WERI-Rb-1 (cell line): Measurements from ENCODE around the gene DTWD1.
"Not testable (repeated sequence)": the region's sequence is repeated elsewhere in the genome, so short reads cannot be mapped to it uniquely, and the experiment has no call there.

Source experiments
- DNase-seq: peaks from one replicate; pipeline ENCODE4 v3.0.0-alpha.2; 2020
- H3K27ac ChIP-seq: fragments of 250-450 bp; sonication (Bioruptor Pico); 2 replicates; pipeline ENCODE4 v1.5.1; 2020; ENCODE audit warnings: mild to moderate bottlenecking, moderate library complexity
- H3K27me3 ChIP-seq: fragments of 250-450 bp; sonication (Bioruptor Pico); 2 replicates; pipeline ENCODE4 v1.5.1; 2021; ENCODE audit warnings: mild to moderate bottlenecking, low read depth, moderate library complexity; ENCODE audit not compliant: insufficient read depth, severe bottlenecking
- H3K36me3 ChIP-seq: fragments of 250-450 bp; sonication (Bioruptor Pico); 2 replicates; pipeline ENCODE4 v1.5.1; 2020; ENCODE audit warnings: mild to moderate bottlenecking, moderate library complexity
- H3K4me3 ChIP-seq: 2 replicates; pipeline ENCODE4 v1.5.1; 2011; ENCODE audit warnings: low read depth, mild to moderate bottlenecking, control low read depth, low read length
- H3K9me3 ChIP-seq: fragments of 250-450 bp; sonication (Bioruptor Pico); 2 replicates; pipeline ENCODE4 v1.5.1; 2021; ENCODE audit warnings: mild to moderate bottlenecking, moderate library complexity; ENCODE audit not compliant: severe bottlenecking
- CTCF ChIP-seq: IDR thresholded peaks from 2 replicates; pipeline ENCODE4 v1.5.1; 2011; ENCODE audit warnings: low read depth, mild to moderate bottlenecking, control low read depth, inconsistent platforms, low read length

DTWD1 gene

DNA sequence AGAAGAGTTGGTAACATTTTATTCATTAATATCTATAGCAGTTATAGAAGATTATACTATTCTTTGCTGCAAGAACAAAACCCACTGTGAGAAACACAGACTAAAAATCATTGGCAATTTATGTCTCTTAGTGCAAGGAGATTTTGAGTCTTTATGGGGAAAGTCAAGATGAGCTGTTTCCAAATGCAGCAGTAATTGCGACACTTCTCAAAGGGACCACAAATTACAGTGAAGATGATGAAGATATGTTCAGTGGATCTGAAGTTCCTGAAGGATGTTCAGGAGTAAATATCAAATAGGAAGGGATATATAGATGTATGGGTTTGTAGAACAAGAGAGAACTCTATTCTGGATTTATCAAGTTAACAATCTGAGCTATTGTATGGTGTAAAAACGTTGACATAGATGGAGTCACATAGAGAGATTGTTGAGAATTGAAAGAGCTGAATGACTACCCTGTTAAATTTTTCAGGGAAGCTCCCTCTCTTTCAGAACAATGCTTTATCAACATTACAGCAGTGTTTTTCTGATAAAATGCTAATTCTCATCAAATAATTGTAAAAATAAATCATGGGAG, 71.8 kb downstream of the DTWD1 start:
- DNase-seq, result no peak
- Histone ChIP-seq H3K27ac (no peak overlapping the region), H3K36me3 (no peaks in the 10 kb centered on the region), H3K4me3 (no peak overlapping the region), H3K9me3 (no peaks in the 10 kb centered on the region), H3K27me3 (no peaks in the 10 kb centered on the region)
- TF ChIP-seq CTCF, result no peak

DNA sequence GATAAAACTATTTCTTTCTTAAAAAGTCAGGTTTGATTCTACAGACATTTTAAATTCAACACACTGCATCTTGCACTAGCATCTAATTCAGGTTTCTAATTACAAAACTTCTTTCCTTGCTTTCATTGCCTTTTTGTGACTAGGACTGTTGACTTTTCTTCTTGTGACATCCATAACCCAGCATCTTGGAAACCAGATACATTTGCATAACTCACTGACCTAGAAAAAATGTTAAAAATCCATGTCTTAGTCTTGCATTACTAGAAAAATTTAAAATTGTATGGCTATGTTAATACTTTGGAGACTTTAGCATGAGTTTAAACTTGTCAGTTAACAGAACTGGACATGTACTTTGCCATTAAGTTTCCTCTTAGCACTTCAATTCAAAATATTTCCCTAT, 72.7 kb downstream of the DTWD1 start:
- Histone ChIP-seq H3K27me3 (no peaks in the 10 kb centered on the region), H3K27ac (no peak overlapping the region)

GRCh38 chr15:49696433-49696832, 75.6 kb downstream of the DTWD1 start:
- Histone ChIP-seq H3K27me3 (no peaks in the 10 kb centered on the region), H3K36me3 (no peaks in the 10 kb centered on the region), H3K27ac (no peak overlapping the region), H3K9me3 (no peaks in the 10 kb centered on the region), H3K4me3 (no peak overlapping the region)
- TF ChIP-seq CTCF, result no peak
- no peak for DNase-seq

More for the DNA sequence above, 72.7 kb downstream of the DTWD1 start:
- no peak overlapping the region for H3K4me3 ChIP-seq
- no peaks in the 10 kb centered on the region for H3K36me3 ChIP-seq
- no peak for DNase-seq
- no peaks in the 10 kb centered on the region for H3K9me3 ChIP-seq
- TF ChIP-seq CTCF, result no peak

DNA sequence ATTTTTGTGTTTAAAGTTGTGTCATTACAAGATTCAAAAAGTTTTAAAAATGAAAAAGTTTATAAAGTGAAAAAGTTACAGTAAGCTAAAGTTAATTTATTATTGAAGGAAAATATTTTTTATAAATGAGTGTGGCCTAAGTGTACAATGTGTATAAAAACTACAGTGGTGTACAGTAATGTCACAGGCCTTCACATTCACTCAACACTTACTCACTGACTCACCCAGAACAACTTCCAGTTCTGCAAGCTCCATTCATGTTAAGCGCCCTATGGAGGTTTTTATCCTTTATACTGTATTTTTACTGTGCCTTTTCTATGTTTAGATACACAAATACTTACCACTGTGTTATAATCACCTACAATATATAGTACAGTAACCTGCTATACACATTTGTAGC, 76.3 kb downstream of the DTWD1 start:
- H3K4me3 ChIP-seq, result no peak overlapping the region
- no peak for TF ChIP-seq CTCF
- H3K27ac ChIP-seq, result no peak overlapping the region
- DNase-seq, result no peak
- H3K9me3 ChIP-seq, result no peaks in the 10 kb centered on the region
- no peaks in the 10 kb centered on the region for H3K27me3 ChIP-seq
- no peaks in the 10 kb centered on the region for H3K36me3 ChIP-seq

GRCh38 chr15:49702982-49703381, 82.1 kb downstream of the DTWD1 start:
- H3K27me3 ChIP-seq, H3K9me3 ChIP-seq: not testable (repeated sequence)

More at GRCh38 chr15:49702982-49703381, 82.1 kb downstream of the DTWD1 start:
- not testable (repeated sequence) for H3K36me3 ChIP-seq, DNase-seq, H3K27ac ChIP-seq, H3K4me3 ChIP-seq
